Measurements from ENCODE around the gene KCNK16.

The KCNK16 gene

DNA sequence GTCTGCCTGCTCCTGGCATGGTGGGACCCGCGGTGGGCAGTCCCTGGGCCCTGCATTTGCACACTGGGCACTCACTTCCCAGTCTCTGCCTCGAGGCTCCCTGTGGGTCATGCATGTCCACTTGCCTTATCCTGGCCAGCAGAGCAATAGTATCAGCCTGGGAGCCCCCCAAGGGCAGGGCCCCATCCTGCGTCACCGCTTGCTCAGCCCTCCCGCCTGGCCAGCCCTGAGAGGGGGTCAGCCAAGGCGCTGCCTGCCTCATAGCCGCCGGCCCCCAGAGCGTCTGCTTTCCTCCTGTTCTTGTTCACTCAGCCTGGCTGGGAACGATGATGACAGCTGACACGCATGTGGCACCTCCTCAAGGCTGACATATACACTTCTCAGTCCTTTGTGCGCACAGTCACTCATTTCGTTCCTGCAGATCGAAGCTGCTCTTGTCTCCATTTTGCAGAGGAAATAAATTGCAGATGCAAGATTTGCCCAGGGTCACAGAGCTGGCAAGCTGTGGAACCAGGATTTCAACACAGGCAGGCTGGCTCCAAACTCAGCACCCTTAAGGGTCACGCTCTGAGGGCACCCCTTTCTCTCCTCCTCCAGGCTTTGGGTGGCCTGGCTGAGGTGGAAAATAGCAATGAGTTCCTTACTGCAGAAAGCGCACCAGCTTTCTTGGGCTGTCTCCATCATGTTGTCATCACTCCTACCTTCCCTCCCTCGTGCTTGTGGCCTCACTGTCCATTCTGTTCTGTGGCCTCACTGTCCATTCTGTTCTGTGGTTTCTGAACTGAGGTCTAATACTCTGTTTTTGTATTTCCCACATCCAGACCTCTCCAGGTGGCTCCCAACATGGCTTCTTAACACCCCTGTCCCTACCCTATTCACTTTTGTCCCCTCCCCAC lies 25.5 kb downstream of the KCNK16 start (continued):
- TF ChIP-seq, protein P1, sequence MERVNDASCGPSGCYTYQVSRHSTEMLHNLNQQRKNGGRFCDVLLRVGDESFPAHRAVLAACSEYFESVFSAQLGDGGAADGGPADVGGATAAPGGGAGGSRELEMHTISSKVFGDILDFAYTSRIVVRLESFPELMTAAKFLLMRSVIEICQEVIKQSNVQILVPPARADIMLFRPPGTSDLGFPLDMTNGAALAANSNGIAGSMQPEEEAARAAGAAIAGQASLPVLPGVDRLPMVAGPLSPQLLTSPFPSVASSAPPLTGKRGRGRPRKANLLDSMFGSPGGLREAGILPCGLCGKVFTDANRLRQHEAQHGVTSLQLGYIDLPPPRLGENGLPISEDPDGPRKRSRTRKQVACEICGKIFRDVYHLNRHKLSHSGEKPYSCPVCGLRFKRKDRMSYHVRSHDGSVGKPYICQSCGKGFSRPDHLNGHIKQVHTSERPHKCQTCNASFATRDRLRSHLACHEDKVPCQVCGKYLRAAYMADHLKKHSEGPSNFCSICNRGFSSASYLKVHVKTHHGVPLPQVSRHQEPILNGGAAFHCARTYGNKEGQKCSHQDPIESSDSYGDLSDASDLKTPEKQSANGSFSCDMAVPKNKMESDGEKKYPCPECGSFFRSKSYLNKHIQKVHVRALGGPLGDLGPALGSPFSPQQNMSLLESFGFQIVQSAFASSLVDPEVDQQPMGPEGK (CRISPR knock-in tag; IDR thresholded peaks at IDR 0.05; ENCODE audit: borderline replicate concordance): no peak
- no peak for TF ChIP-seq ZNF8 (CRISPR knock-in tag; IDR thresholded peaks at IDR 0.05)

DNA sequence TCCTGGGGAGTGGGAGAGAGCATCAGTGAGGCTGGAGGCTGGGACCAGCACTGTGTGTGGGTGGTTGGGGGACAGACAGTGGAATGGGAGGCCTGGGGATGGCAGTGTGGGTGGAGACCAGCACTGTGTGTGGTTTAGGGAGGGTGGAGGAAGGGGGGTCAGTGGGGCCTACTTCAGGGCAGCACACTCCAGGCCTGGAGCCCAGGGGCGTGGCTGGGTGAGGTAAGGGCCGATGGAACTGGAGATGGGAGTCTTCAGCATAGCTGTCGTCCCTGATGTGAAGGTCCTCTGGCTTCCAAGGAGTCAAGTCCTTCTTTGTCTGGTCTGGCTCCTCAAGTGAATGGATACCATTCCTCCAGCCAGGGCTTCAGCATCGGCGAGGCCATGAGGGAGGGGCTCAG lies 26.9 kb downstream of the KCNK16 start:
- no peak for TF ChIP-seq CREB5 (CRISPR knock-in tag; IDR thresholded peaks at IDR 0.05; ENCODE audit: low read depth)
- TF ChIP-seq, protein P1 (CRISPR knock-in tag; IDR thresholded peaks at IDR 0.05; ENCODE audit: borderline replicate concordance): no peak
- no peak for TF ChIP-seq ZC3H10 (CRISPR knock-in tag; IDR thresholded peaks at IDR 0.05)
- no peak for TF ChIP-seq BACH2 (CRISPR knock-in tag; IDR thresholded peaks at IDR 0.05; ENCODE audit: borderline replicate concordance)
- TF ChIP-seq, protein P2, sequence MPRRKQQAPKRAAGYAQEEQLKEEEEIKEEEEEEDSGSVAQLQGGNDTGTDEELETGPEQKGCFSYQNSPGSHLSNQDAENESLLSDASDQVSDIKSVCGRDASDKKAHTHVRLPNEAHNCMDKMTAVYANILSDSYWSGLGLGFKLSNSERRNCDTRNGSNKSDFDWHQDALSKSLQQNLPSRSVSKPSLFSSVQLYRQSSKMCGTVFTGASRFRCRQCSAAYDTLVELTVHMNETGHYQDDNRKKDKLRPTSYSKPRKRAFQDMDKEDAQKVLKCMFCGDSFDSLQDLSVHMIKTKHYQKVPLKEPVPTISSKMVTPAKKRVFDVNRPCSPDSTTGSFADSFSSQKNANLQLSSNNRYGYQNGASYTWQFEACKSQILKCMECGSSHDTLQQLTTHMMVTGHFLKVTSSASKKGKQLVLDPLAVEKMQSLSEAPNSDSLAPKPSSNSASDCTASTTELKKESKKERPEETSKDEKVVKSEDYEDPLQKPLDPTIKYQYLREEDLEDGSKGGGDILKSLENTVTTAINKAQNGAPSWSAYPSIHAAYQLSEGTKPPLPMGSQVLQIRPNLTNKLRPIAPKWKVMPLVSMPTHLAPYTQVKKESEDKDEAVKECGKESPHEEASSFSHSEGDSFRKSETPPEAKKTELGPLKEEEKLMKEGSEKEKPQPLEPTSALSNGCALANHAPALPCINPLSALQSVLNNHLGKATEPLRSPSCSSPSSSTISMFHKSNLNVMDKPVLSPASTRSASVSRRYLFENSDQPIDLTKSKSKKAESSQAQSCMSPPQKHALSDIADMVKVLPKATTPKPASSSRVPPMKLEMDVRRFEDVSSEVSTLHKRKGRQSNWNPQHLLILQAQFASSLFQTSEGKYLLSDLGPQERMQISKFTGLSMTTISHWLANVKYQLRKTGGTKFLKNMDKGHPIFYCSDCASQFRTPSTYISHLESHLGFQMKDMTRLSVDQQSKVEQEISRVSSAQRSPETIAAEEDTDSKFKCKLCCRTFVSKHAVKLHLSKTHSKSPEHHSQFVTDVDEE (CRISPR knock-in tag; IDR thresholded peaks at IDR 0.05): no peak
- no peak for TF ChIP-seq ZNF8 (CRISPR knock-in tag; IDR thresholded peaks at IDR 0.05)
- TF ChIP-seq ARNTL (CRISPR knock-in tag; IDR thresholded peaks at IDR 0.05; ENCODE audit: borderline replicate concordance, low read depth): no peak
- no peak for TF ChIP-seq ZFP3 (CRISPR knock-in tag; IDR thresholded peaks at IDR 0.05)
- no peak for TF ChIP-seq GLIS3 (CRISPR knock-in tag; IDR thresholded peaks at IDR 0.05)
- no peak for TF ChIP-seq PPARA (CRISPR knock-in tag; IDR thresholded peaks at IDR 0.05; ENCODE audit: borderline replicate concordance)
- TF ChIP-seq OSR1 (CRISPR knock-in tag; IDR thresholded peaks at IDR 0.05): no peak
- TF ChIP-seq ZNF70 (CRISPR knock-in tag; IDR thresholded peaks at IDR 0.05): no peak
- ATAC-seq: no peak

GRCh38 chr6:39294899-39295298 lies 27.6 kb downstream of the KCNK16 start:
- TF ChIP-seq, protein P3, sequence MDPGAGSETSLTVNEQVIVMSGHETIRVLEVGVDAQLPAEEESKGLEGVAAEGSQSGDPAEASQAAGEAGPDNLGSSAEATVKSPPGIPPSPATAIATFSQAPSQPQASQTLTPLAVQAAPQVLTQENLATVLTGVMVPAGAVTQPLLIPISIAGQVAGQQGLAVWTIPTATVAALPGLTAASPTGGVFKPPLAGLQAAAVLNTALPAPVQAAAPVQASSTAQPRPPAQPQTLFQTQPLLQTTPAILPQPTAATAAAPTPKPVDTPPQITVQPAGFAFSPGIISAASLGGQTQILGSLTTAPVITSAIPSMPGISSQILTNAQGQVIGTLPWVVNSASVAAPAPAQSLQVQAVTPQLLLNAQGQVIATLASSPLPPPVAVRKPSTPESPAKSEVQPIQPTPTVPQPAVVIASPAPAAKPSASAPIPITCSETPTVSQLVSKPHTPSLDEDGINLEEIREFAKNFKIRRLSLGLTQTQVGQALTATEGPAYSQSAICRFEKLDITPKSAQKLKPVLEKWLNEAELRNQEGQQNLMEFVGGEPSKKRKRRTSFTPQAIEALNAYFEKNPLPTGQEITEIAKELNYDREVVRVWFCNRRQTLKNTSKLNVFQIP (CRISPR knock-in tag; IDR thresholded peaks at IDR 0.05; ENCODE audit: borderline replicate concordance, low read depth): no peak
- TF ChIP-seq, protein P1 (CRISPR knock-in tag; IDR thresholded peaks at IDR 0.05; ENCODE audit: borderline replicate concordance): no peak
- TF ChIP-seq BACH2 (CRISPR knock-in tag; IDR thresholded peaks at IDR 0.05; ENCODE audit: borderline replicate concordance) (no peak), CSRNP3 (CRISPR knock-in tag; IDR thresholded peaks at IDR 0.05) (no peak), OSR1 (CRISPR knock-in tag; IDR thresholded peaks at IDR 0.05) (no peak), TOX (CRISPR knock-in tag; IDR thresholded peaks at IDR 0.05; ENCODE audit: borderline replicate concordance) (no peak), SNAI2 (CRISPR knock-in tag; IDR thresholded peaks at IDR 0.05) (no peak), ZNF70 (CRISPR knock-in tag; IDR thresholded peaks at IDR 0.05) (no peak)
- TF ChIP-seq, protein P2 (CRISPR knock-in tag; IDR thresholded peaks at IDR 0.05): no peak
- no peak for ATAC-seq

Data from SK-N-SH treated with all-trans-retinoic acid at 6 μM for 48 hours (cell line).